ENCODE measurements around the gene ANTKMT. TPM values are rescaled to one million over a fixed set of nuclear protein-coding genes. Genes with fewer than 3 reads are reported as not detected.

The ANTKMT gene
- total and polyA plus RNA-seq, 2 experiments from 2014 or later = 55.1 to 82.6 TPM

GRCh38 chr16:677316-678190 lies 43.4 kb upstream of the ANTKMT start:
- Histone ChIP-seq H3K4me3 (no peak overlapping the region), H3K27me3 (no peaks in the 10 kb centered on the region), H3K36me3 (peaks cover 20% of the 10 kb centered on the region), H3K4me1 (ENCODE audit: low read depth) (peaks cover 12% of the 10 kb centered on the region), H3K9me3 (ENCODE audit: low read depth) (no peaks in the 10 kb centered on the region), H3K27ac (no peak overlapping the region)
- no peak for TF ChIP-seq CTCF (IDR thresholded peaks at IDR 0.05; ENCODE audit: low read depth, low read length)
- DNase-seq (ENCODE audit: low read depth in 1 of 2, low spot score in 1 of 2) = no peak

- H3K4me3 ChIP-seq = no peak overlapping the region
- no peaks in the 10 kb centered on the region for H3K9me3 ChIP-seq (ENCODE audit: low read depth)
- H3K4me1 ChIP-seq (ENCODE audit: low read depth) = peaks cover 12% of the 10 kb centered on the region
- no peak for DNase-seq (ENCODE audit: low read depth in 1 of 2, low spot score in 1 of 2)
- H3K27me3 ChIP-seq = no peaks in the 10 kb centered on the region
- H3K36me3 ChIP-seq = peaks cover 21% of the 10 kb centered on the region
- no peak for TF ChIP-seq CTCF (IDR thresholded peaks at IDR 0.05; ENCODE audit: low read depth, low read length)
- peak overlapping the region; percentile 92 for H3K27ac ChIP-seq
Measured at GRCh38 chr16:678209-678857, 42.6 kb upstream of the ANTKMT start.

DNA sequence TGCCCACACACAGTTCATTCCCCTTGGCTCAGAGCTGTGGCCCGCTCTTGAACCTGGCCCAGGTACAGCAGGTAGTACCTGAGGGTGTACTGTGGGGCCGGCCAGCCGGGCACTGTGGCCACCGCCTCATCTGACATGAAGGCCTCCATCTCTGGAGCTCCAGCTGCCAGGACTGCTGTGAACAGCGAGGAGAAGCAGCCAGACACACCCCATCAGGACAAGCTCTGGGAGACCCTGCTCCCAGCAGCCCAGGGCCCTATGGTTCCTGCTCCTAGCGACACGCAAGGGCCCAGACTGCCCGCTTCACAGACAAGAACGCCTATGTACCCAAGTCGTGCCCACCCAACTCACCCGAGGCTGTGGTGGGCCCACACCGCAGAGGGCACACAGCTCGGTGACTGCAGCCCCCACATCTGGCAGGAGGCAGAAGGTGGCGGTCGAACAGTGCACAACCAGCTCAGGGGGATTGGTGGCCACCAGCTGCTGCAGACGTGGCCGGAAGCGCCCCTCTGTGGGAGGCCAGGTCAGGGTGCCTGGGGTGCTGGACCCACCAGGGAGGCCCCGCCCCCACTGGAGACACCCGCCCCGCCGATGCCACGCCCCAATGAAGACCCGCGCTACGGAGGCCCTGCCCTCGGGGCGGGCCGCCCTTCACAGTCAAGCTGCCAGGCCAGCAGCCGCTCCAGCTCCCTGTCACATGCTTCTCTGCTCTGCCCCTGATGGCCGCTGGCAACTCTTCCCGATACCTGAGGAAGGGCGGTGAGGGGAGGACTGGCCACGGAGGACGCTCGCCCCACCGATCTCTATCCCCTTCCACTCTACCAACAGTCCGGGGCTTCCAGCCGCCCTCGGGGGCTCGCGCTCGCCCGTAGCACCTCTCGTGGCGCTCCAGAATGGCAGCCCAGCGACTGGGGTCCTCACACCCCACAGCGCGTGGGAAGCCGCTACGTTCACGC lies 41.8 kb upstream of the ANTKMT start:
- Histone ChIP-seq H3K4me1 (ENCODE audit: low read depth) (peaks cover 12% of the 10 kb centered on the region), H3K27ac (peak overlapping the region; percentile 92), H3K4me3 (peak overlapping the region; percentile 44)

DNA sequence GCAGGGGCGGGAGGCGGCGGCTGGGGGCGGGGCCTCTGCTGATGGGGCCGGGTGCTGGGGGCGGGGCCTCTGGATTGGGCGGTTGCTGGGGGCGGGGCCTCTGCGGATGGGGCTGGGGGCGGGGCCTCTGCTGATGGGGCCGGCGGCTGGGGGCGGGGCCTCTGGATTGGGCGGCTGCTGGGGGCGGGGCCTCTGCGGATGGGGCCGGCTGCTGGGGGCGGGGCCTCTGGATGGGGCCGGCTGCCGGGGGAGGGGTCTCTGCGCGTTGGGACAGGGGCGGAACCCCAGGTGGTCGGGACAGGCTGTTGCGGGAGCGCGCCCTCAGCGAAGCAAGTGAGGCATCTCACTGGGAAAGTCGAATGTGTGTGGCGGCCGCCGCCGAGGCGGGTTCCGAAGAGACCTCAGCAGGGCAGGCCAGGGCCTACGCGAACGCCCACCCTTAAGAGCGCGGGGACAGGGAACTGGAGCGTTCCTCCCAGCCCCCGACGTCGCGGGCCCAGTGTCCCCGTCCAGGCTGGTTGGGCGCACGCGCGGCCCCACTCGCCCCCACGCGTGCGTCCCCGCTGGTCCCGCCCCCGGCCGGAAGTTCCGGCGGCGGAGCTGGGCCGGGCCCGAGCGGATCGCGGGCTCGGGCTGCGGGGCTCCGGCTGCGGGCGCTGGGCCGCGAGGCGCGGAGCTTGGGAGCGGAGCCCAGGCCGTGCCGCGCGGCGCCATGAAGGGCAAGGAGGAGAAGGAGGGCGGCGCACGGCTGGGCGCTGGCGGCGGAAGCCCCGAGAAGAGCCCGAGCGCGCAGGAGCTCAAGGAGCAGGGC lies 40.9 kb upstream of the ANTKMT start, which contains the start of gene STUB1:
Gene STUB1, plus strand, starts transcription at position 597 of the 811 bp plus-strand sequence. Its CDS starts 116 bp downstream, at position 713.
- peaks cover 22% of the 10 kb centered on the region for H3K36me3 ChIP-seq
- H3K27me3 ChIP-seq = no peaks in the 10 kb centered on the region
- peak within 1 kb of the TSS; percentile 92 for H3K27ac ChIP-seq
- H3K4me1 ChIP-seq (ENCODE audit: low read depth) = peaks cover 14% of the 10 kb centered on the region
- no peaks in the 10 kb centered on the region for H3K9me3 ChIP-seq (ENCODE audit: low read depth)
- no peak for TF ChIP-seq CTCF (IDR thresholded peaks at IDR 0.05; ENCODE audit: low read depth, low read length)
- DNase-seq (ENCODE audit: low read depth in 1 of 2, low spot score in 1 of 2) = peak; percentile 91 to 94
- H3K4me3 ChIP-seq = peak within 1 kb of the TSS; percentile 95

More for the DNA sequence above, 41.8 kb upstream of the ANTKMT start:
- no peaks in the 10 kb centered on the region for H3K9me3 ChIP-seq (ENCODE audit: low read depth)
- peaks cover 21% of the 10 kb centered on the region for H3K36me3 ChIP-seq
- no peaks in the 10 kb centered on the region for H3K27me3 ChIP-seq
- TF ChIP-seq CTCF (IDR thresholded peaks at IDR 0.05; ENCODE audit: low read depth, low read length) = no peak
- peak; percentile 66 to 88 for DNase-seq (ENCODE audit: low read depth in 1 of 2, low spot score in 1 of 2)
